HL-60 (cell line): ENCODE results near the gene FBXO33.

Experiments used
- DNase-seq, 2 experiments: peaks; one replicate each; pipeline ENCODE4 v3.0.0-alpha.2; 2010 to 2020; ENCODE audit warnings: low read depth in 1 of 2, low spot score in 1 of 2
- H3K27ac ChIP-seq: fragments of 250-450 bp; sonication (Bioruptor Pico); replicated peaks from 2 replicates; pipeline ENCODE4 v1.5.1; 2020; ENCODE audit warnings: mild to moderate bottlenecking, moderate library complexity
- H3K27me3 ChIP-seq: fragments of 250-450 bp; sonication (Bioruptor Pico); 2 replicates; pipeline ENCODE4 v1.5.1; 2021; ENCODE audit warnings: mild to moderate bottlenecking, moderate library complexity; ENCODE audit not compliant: insufficient read depth, poor library complexity, severe bottlenecking
- H3K4me3 ChIP-seq: replicated peaks from 2 replicates; pipeline ENCODE4 v1.5.1; 2011; ENCODE audit warnings: mild to moderate bottlenecking, control low read depth, low read length; ENCODE audit not compliant: insufficient read depth
- CTCF ChIP-seq: IDR thresholded peaks from one replicate; pipeline ENCODE4 v1.5.1; 2011; ENCODE audit warnings: low read length, control low read depth, inconsistent platforms; ENCODE audit not compliant: insufficient read depth
- GABPA ChIP-seq: IDR thresholded peaks from 2 replicates; pipeline ENCODE4 v1.6.1; 2012; ENCODE audit warnings: low read depth
- POLR2AphosphoS5 ChIP-seq: IDR thresholded peaks from 2 replicates; pipeline ENCODE4 v1.6.1; 2012; ENCODE audit warnings: low read depth
- SPI1 ChIP-seq: IDR thresholded peaks from 2 replicates; pipeline ENCODE4 v1.6.1; 2012; ENCODE audit warnings: low read depth, mild to moderate bottlenecking, borderline replicate concordance
- TF ChIP-seq, protein P1 (sequence below): IDR thresholded peaks from 2 replicates; pipeline ENCODE4 v1.6.1; 2012; ENCODE audit warnings: low read depth; ENCODE audit not compliant: insufficient replicate concordance

FBXO33 gene

DNA sequence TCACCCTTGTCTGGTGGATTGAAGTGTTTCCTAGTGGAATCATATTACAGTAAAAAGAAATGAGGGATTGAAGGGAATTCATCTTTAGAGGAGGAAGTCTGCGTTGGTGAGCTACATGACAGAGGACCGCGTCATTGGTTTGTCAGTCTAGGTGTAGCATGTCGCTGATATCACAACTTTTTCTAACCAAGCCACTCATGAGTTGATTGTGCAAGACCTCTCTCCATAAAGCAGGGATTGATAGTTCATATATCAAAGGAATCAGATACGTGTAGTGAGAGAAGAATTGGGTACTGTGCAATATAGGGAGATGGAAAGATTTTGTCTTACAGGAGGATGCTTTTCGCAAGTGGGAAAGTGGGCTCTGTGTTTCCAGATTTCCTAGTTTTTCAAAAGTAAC lies 3.0 kb upstream of the FBXO33 start:
- no peak for DNase-seq
- TF ChIP-seq CTCF, result no peak
- no peak for TF ChIP-seq POLR2AphosphoS5
- TF ChIP-seq, protein P1, sequence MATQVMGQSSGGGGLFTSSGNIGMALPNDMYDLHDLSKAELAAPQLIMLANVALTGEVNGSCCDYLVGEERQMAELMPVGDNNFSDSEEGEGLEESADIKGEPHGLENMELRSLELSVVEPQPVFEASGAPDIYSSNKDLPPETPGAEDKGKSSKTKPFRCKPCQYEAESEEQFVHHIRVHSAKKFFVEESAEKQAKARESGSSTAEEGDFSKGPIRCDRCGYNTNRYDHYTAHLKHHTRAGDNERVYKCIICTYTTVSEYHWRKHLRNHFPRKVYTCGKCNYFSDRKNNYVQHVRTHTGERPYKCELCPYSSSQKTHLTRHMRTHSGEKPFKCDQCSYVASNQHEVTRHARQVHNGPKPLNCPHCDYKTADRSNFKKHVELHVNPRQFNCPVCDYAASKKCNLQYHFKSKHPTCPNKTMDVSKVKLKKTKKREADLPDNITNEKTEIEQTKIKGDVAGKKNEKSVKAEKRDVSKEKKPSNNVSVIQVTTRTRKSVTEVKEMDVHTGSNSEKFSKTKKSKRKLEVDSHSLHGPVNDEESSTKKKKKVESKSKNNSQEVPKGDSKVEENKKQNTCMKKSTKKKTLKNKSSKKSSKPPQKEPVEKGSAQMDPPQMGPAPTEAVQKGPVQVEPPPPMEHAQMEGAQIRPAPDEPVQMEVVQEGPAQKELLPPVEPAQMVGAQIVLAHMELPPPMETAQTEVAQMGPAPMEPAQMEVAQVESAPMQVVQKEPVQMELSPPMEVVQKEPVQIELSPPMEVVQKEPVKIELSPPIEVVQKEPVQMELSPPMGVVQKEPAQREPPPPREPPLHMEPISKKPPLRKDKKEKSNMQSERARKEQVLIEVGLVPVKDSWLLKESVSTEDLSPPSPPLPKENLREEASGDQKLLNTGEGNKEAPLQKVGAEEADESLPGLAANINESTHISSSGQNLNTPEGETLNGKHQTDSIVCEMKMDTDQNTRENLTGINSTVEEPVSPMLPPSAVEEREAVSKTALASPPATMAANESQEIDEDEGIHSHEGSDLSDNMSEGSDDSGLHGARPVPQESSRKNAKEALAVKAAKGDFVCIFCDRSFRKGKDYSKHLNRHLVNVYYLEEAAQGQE, result no peak
- TF ChIP-seq SPI1, result no peak
- no peak for TF ChIP-seq GABPA
- Histone ChIP-seq H3K27ac (no peak overlapping the region), H3K27me3 (no peaks in the 10 kb centered on the region), H3K4me3 (no peak overlapping the region)

DNA sequence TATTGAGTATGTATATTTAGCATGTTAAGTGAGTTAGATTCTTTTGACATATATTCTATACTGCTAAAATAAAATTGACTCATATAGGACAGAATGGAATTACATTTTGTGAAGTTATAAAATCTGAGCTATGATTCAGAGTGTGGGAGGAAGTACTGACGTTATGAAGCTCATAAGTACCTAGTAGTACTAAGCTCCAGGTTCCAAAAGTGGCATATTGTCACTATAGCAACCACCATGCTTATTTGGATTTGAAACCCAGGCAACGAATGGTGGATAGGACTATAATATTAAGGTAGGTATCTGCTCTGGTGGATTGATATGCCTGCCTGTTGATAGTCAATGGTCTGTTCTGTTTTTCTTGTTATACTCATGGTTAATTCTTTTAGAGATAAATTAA lies 2.2 kb upstream of the FBXO33 start:
- TF ChIP-seq SPI1 (no peak), CTCF (no peak), POLR2AphosphoS5 (no peak), GABPA (no peak)
- TF ChIP-seq, protein P1, result no peak
- Histone ChIP-seq H3K4me3 (no peak overlapping the region), H3K27me3 (no peaks in the 10 kb centered on the region), H3K27ac (no peak overlapping the region)
- no peak for DNase-seq

GRCh38 chr14:39433452-39433813 lies 1.2 kb upstream of the FBXO33 start:
- H3K27me3 ChIP-seq, result no peaks in the 10 kb centered on the region
- H3K27ac ChIP-seq, result no peak overlapping the region
- peak overlapping the region; percentile 91 for H3K4me3 ChIP-seq
- no peak for DNase-seq
- TF ChIP-seq SPI1 (no peak), POLR2AphosphoS5 (no peak), CTCF (no peak), GABPA (no peak)
- TF ChIP-seq, protein P1, result no peak
